RWPE1 (cell line): ENCODE data around the gene RNH1.
A peak's percentile ranks its signal among the peaks of the same experiment; 100 is the strongest.

Experiments used
- CTCF ChIA-PET: fragments of 350-600 bp; sonication (Branson Sonifier 250); formaldehyde crosslinking; extraction: SDS; loops from one replicate; lab custom pipeline; 2021; lab: Yijun Ruan, JAX
- POLR2A ChIA-PET: fragments of 400-600 bp; formaldehyde crosslinking; extraction: SDS; loops from one replicate; lab custom pipeline; 2020; ENCODE audit warnings: antibody characterized with exemption; ENCODE audit not compliant: low non-redundant PET; lab: Yijun Ruan, JAX
- DNase-seq: peaks from one replicate; pipeline ENCODE4 v3.0.0; 2012; ENCODE audit warnings: low spot score
- H3K27ac ChIP-seq: fragments of 450-650 bp; 2 replicates; pipeline ENCODE4 v1.5.1; 2017
- CTCF ChIP-seq: fragments of 450-650 bp; conservative IDR thresholded peaks from 2 replicates; pipeline ENCODE4 v1.5.1; 2017; ENCODE audit warnings: low read depth, mild to moderate bottlenecking

The RNH1 gene

GRCh38 chr11:553083-553987, 46.3 kb upstream of the RNH1 start:
- no peak for DNase-seq
- CTCF ChIA-PET: interaction anchor here (0.5 kb wide), 1 partner anchor 34 kb away, joined by 3 read pairs; no protein-coding TSS in a partner anchor
- POLR2A ChIA-PET: no interaction called here
- no peak for TF ChIP-seq CTCF
- H3K27ac ChIP-seq: no peak overlapping the region

DNA sequence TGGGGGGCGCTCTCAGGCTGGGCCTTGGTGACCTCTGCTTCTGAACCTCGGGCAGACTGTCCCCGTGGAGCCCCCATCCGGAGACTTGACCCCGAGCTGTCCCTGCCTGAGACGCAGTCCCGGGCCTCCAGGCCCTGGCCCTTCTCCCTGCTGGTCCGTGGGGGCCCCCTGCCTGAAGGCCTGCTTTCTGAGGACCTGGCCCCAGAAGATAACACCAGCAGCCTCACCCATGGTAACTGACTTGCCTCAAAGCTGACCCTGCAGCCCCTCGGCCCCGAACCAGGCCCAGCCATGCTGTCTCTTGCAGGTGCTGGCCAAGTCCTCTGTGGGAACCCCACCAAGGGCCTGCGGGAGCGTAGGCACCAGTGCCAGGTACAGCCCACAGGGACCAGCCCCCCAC, 44.6 kb upstream of the RNH1 start:
- TF ChIP-seq CTCF: no peak
- DNase-seq: no peak
- ChIA-PET CTCF (interaction anchor here (0.6 kb wide), 1 partner anchor 233 kb away, joined by 3 read pairs; no protein-coding TSS in a partner anchor), POLR2A (no interaction called here)
- peak overlapping the region; percentile 9; the same call in 1 of the 2 replicates for H3K27ac ChIP-seq

DNA sequence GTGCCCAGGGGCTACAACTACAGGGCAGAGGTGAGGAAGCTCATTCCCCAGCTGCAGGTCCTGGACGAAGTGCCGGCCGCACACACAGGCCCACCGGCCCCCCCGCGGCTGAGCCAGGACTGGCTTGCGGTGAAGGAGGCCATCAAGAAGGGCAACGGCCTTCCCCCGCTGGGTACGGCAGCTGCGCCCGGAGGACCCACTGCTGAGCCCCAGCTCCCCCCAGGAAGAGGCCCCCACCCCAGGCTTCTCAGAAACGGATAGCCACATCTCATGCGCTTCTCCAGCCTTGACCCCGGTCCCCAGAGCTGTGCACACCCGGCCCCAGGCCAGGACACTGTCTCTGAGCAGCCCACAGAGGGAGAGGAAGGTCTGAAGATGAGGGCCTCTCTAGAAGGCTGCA, 44.1 kb upstream of the RNH1 start:
- TF ChIP-seq CTCF: no peak
- no peak for DNase-seq
- CTCF ChIA-PET: interaction anchor here (0.6 kb wide), 3 partner anchors 63 to 505 kb away, joined by 3 to 5 read pairs (median 3); no protein-coding TSS in a partner anchor
- no peak overlapping the region; the same call in 1 of the 2 replicates for H3K27ac ChIP-seq
- POLR2A ChIA-PET: no interaction called here

- ChIA-PET POLR2A (no interaction called here), CTCF (interaction anchor here (0.6 kb wide), 2 partner anchors 63 to 505 kb away, joined by 3 to 5 read pairs; no protein-coding TSS in a partner anchor)
- DNase-seq: no peak
- no peak overlapping the region for H3K27ac ChIP-seq
- no peak for TF ChIP-seq CTCF
Observed at GRCh38 chr11:550746-551085, 43.7 kb upstream of the RNH1 start.

DNA sequence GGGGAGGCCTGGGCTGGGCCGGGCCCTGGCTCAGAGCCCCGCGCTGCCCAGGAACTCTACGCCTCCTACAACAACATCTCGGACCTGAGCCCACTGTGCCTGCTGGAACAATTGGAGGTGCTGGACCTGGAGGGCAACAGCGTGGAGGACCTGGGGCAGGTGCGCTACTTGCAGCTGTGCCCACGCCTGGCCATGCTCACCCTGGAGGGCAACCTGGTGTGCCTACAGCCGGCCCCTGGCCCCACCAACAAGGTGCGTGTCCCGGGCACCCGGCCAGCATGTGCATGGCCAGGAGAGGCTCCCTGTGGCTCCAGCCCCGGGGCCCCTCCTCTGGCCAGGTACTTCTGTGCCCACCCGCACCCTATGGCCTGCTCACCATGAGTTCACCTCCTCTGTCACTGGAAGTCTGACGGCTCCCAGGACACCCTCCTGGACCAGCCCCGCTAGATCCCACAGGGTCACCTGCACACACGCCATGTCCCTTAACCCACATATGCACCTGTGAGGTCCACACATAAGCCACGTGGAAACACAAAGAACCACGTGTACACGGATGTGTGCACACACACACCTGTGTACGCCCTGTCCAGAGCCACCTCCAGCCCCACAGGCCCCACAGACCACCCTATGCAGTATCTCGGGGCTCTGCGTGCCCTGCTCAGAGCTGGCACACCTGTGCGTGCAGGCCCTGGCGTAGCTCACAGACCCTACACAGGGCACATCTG, 43.1 kb upstream of the RNH1 start:
- POLR2A ChIA-PET: no interaction called here
- TF ChIP-seq CTCF: no peak
- no peak overlapping the region for H3K27ac ChIP-seq
- no peak for DNase-seq
- CTCF ChIA-PET: no interaction called here
